ENCODE measurements around the gene RBM33. TPM values are rescaled to one million over a fixed set of nuclear protein-coding genes. Genes with fewer than 3 reads are reported as not detected.

The RBM33 gene
- total and polyA plus RNA-seq, 10 of the 15 experiments (the other 5 are each of a cell fraction or from before 2014, with no cell fraction given) = 4.7 to 67.2 (median 24.3) TPM

GRCh38 chr7:155598810-155599210 lies 45.7 kb upstream of the RBM33 start (continued):
- TF ChIP-seq DPF2 (IDR thresholded peaks at IDR 0.05) (no peak), ATF3 (IDR thresholded peaks at IDR 0.05; ENCODE audit: borderline replicate concordance, extremely low read depth, low read depth, low read length) (no peak), SMC3 (IDR thresholded peaks at IDR 0.05; ENCODE audit: borderline replicate concordance, low read length) (peak; percentile 99), SIN3A (IDR thresholded peaks at IDR 0.05; ENCODE audit: low read depth, low read length) (no peak), RB1 (IDR thresholded peaks at IDR 0.05; ENCODE audit: borderline replicate concordance) (no peak)

- FAIRE-seq (no peak), ATAC-seq (no peak), DNase-seq (ENCODE audit: low read depth, low spot score) (no peak)
- H3K27ac ChIP-seq (ENCODE audit: control insufficient read depth, insufficient read depth) = no peak overlapping the region
- no TSS peak for BruUV-seq (replicated peaks)
- ChIA-PET SMC1A (ENCODE audit: uncharacterized antibody, unreplicated experiment) (interaction anchor here (1.3 kb wide), 1 partner anchor 160 kb away, joined by 3 read pairs; no protein-coding TSS in a partner anchor), RAD21 (ENCODE audit: unreplicated experiment) (interaction anchor here (0.7 kb wide), 1 partner anchor 165 kb away, joined by 3 read pairs; no protein-coding TSS in a partner anchor), POLR2A (no interaction called here), CTCF (interaction anchor here (11.3 kb wide), 1 partner anchor 165 kb away, joined by 170 read pairs; no protein-coding TSS in a partner anchor)
- H3K4me1 ChIP-seq (ENCODE audit: control insufficient read depth, insufficient read depth, low read length) = no peaks in the 10 kb centered on the region
- no peaks in the 10 kb centered on the region for H3K79me2 ChIP-seq (ENCODE audit: control insufficient read depth, insufficient read depth, low read length)
- H3K9me3 ChIP-seq (replicated peaks; ENCODE audit: control insufficient read depth, insufficient read depth, low read length) = no peaks in the 10 kb centered on the region
- no peak overlapping the region for H3K4me2 ChIP-seq (ENCODE audit: control insufficient read depth, insufficient read depth)
- no peak overlapping the region for H2AFZ ChIP-seq (ENCODE audit: control insufficient read depth, low read depth, low read length)
- no peaks in the 10 kb centered on the region for H3K36me3 ChIP-seq (ENCODE audit: control insufficient read depth in 2 of 2, insufficient read depth in 2 of 2, low read length in 1 of 2)
- no peak overlapping the region for H3K4me3 ChIP-seq
- no peaks in the 10 kb centered on the region for H4K20me1 ChIP-seq (ENCODE audit: control insufficient read depth, insufficient read depth)
- no peak overlapping the region for H3K9ac ChIP-seq (ENCODE audit: control insufficient read depth, insufficient read depth, low read length)
- WGBS (ENCODE audit: insufficient coverage, insufficient replicate concordance, low lambda C conversion rate, missing lambda C conversion rate) = 82% methylated on average over 24 of the region's 24 CpGs
- in situ Hi-C loops (cut with MboI) = loop anchor here (5.0 kb wide), 1 partner anchor 125 kb away; no protein-coding TSS in a partner anchor
- no peaks in the 10 kb centered on the region for H3K27me3 ChIP-seq (replicated peaks in 1 of 2; ENCODE audit: control insufficient read depth in 2 of 2, insufficient read depth in 2 of 2, low read length in 1 of 2)
- intact Hi-C loops (cut with micrococcal nuclease; ENCODE audit: unreplicated experiment) = no loop called here
- no peak for TF ChIP-seq RELB (IDR thresholded peaks at IDR 0.05; ENCODE audit: low read depth)
- no peak for TF ChIP-seq TAF1 (IDR thresholded peaks at IDR 0.05; ENCODE audit: borderline replicate concordance, low read depth, low read length)
- TF ChIP-seq MEF2B (IDR thresholded peaks at IDR 0.05; ENCODE audit: partially characterized antibody, poor library complexity, severe bottlenecking) = no peak
- no peak for TF ChIP-seq GABPA (IDR thresholded peaks at IDR 0.05; ENCODE audit: low read depth)
- TF ChIP-seq PBX3 (IDR thresholded peaks at IDR 0.05; ENCODE audit: insufficient replicate concordance, low read depth, low read length) = no peak
- no peak for TF ChIP-seq ATF3 (IDR thresholded peaks at IDR 0.05; ENCODE audit: borderline replicate concordance, extremely low read depth, low read depth, low read length)
- no peak for TF ChIP-seq HCFC1 (IDR thresholded peaks at IDR 0.05; ENCODE audit: low read length)
- TF ChIP-seq ZNF217 (IDR thresholded peaks at IDR 0.05) = no peak
- TF ChIP-seq TBL1XR1 (IDR thresholded peaks at IDR 0.05; ENCODE audit: low read depth, low read length) = no peak
- no peak for TF ChIP-seq STAT1 (conservative IDR thresholded peaks at IDR 0.05)
- TF ChIP-seq POU2F2 (IDR thresholded peaks at IDR 0.05; ENCODE audit: borderline replicate concordance, low read depth, low read length) = no peak
- TF ChIP-seq NFIC (IDR thresholded peaks at IDR 0.05; ENCODE audit: low read depth, low read length) = no peak
- no peak for TF ChIP-seq ATF2 (IDR thresholded peaks at IDR 0.05; ENCODE audit: low read length)
- TF ChIP-seq NFYB (IDR thresholded peaks at IDR 0.05; ENCODE audit: insufficient read depth, low read depth, low read length) = no peak
- no peak for TF ChIP-seq ZNF207 (IDR thresholded peaks at IDR 0.05; ENCODE audit: borderline replicate concordance)
Measured at GRCh38 chr7:155602156-155602555, 42.3 kb upstream of the RBM33 start.
